ENCODE measurements around the gene CAMTA1. TPM values are rescaled to one million over a fixed set of nuclear protein-coding genes. Genes with fewer than 3 reads are reported as not detected.

Gene CAMTA1
- total RNA-seq, 6 donors from 2014 or later = 38.8 to 74.0 (median 46.1) TPM

- Histone ChIP-seq H3K27ac (no peak overlapping the region), H3K27me3 (peaks cover 0 to 10% (median 3%) of the 10 kb centered on the region in 4 donors), H3K36me3 (no peaks in the 10 kb centered on the region), H3K4me3 (no peak overlapping the region), H3K4me1 (peaks cover 8 to 15% (median 11%) of the 10 kb centered on the region in 4 donors), H3K9me3 (no peaks in the 10 kb centered on the region)
- DNase-seq (no peak), ATAC-seq (ENCODE audit: low FRiP score in 2 of 2) (no peak)
- 75% methylated on average over 8 of the region's 8 CpGs for WGBS, 2 donors
- TF ChIP-seq CTCF (IDR thresholded peaks at IDR 0.05) (no peak), POLR2A (IDR thresholded peaks at IDR 0.05) (no peak), EP300 (IDR thresholded peaks at IDR 0.05) (no peak), POLR2AphosphoS5 (IDR thresholded peaks at IDR 0.05) (no peak)
Observed at GRCh38 chr1:6967431-6968111, 182.3 kb downstream of the CAMTA1 start.

- TF ChIP-seq EP300 (IDR thresholded peaks at IDR 0.05) (no peak), POLR2A (IDR thresholded peaks at IDR 0.05) (no peak), CTCF (IDR thresholded peaks at IDR 0.05) (no peak), POLR2AphosphoS5 (IDR thresholded peaks at IDR 0.05) (no peak)
- DNase-seq (no peak), ATAC-seq (ENCODE audit: low FRiP score in 2 of 2) (no peak)
Observed at GRCh38 chr1:6969106-6969505, 183.9 kb downstream of the CAMTA1 start.

GRCh38 chr1:6969762-6970161, 184.5 kb downstream of the CAMTA1 start:
- DNase-seq (no peak), ATAC-seq (ENCODE audit: low FRiP score in 2 of 2) (no peak)
- WGBS, 2 donors = 79 to 85% methylated on average over 2 of the region's 2 CpGs
- no peaks in the 10 kb centered on the region for H3K36me3 ChIP-seq
- TF ChIP-seq CTCF (IDR thresholded peaks at IDR 0.05) (no peak), POLR2A (IDR thresholded peaks at IDR 0.05) (no peak), POLR2AphosphoS5 (IDR thresholded peaks at IDR 0.05) (no peak), EP300 (IDR thresholded peaks at IDR 0.05) (no peak)
- H3K4me1 ChIP-seq = no peaks in the 10 kb centered on the region
- no peak overlapping the region for H3K4me3 ChIP-seq
- no peak overlapping the region for H3K27ac ChIP-seq
- no peaks in the 10 kb centered on the region for H3K9me3 ChIP-seq
- H3K27me3 ChIP-seq = no peaks in the 10 kb centered on the region

More at GRCh38 chr1:6969106-6969505, 183.9 kb downstream of the CAMTA1 start:
- Histone ChIP-seq H3K4me3 (no peak overlapping the region), H3K27ac (no peak overlapping the region), H3K27me3 (no peaks in the 10 kb centered on the region), H3K36me3 (no peaks in the 10 kb centered on the region), H3K9me3 (no peaks in the 10 kb centered on the region), H3K4me1 (no peaks in the 10 kb centered on the region)
- WGBS, 2 donors = 57 to 69% methylated on average over 12 to 13 of the region's 13 CpGs

GRCh38 chr1:6970221-6970620, 185.0 kb downstream of the CAMTA1 start:
- no peak overlapping the region for H3K4me3 ChIP-seq
- 91 to 95% methylated on average over 11 of the region's 11 CpGs for whole genome bisulfite sequencing, 2 donors
- no peaks in the 10 kb centered on the region for H3K36me3 ChIP-seq
- H3K27ac ChIP-seq = no peak overlapping the region
- H3K9me3 ChIP-seq = no peaks in the 10 kb centered on the region
- DNase-seq = no peak
- no peak for ATAC-seq (ENCODE audit: low FRiP score in 2 of 2)
- no peaks in the 10 kb centered on the region for H3K27me3 ChIP-seq
- TF ChIP-seq POLR2AphosphoS5 (IDR thresholded peaks at IDR 0.05) = no peak
- TF ChIP-seq POLR2A (IDR thresholded peaks at IDR 0.05) = no peak
- TF ChIP-seq CTCF (IDR thresholded peaks at IDR 0.05) = no peak
- no peak for TF ChIP-seq EP300 (IDR thresholded peaks at IDR 0.05)
- no peaks in the 10 kb centered on the region for H3K4me1 ChIP-seq

GRCh38 chr1:6971048-6971447, 185.8 kb downstream of the CAMTA1 start:
- no peak overlapping the region for H3K4me3 ChIP-seq
- no peaks in the 10 kb centered on the region for H3K27me3 ChIP-seq
- no peaks in the 10 kb centered on the region for H3K9me3 ChIP-seq
- TF ChIP-seq POLR2AphosphoS5 (IDR thresholded peaks at IDR 0.05) (no peak), POLR2A (IDR thresholded peaks at IDR 0.05) (no peak), CTCF (IDR thresholded peaks at IDR 0.05) (no peak), EP300 (IDR thresholded peaks at IDR 0.05) (no peak)
- H3K27ac ChIP-seq = no peak overlapping the region
- WGBS, 2 donors = 71 to 82% methylated on average over 9 of the region's 9 CpGs
- ATAC-seq (ENCODE audit: low FRiP score in 2 of 2) (no peak), DNase-seq (no peak)
- no peaks in the 10 kb centered on the region for H3K4me1 ChIP-seq
- H3K36me3 ChIP-seq = no peaks in the 10 kb centered on the region

Measured in upper lobe of left lung (tissue), 6 donors.